Peyer's patch (tissue), 4 donors: ENCODE measurements around the gene PLD5.

Experiments used
- POLR2A ChIP-seq, 2 donors: fragments of 450-650 bp; IDR thresholded peaks; one replicate each; pipeline ENCODE4 v1.5.1; 2017; ENCODE audit warnings: antibody characterized with exemption in 2 of 2, mild to moderate bottlenecking in 2 of 2, moderate library complexity in 2 of 2
- TF ChIP-seq, protein P1 (sequence below), 6 experiments: fragments of 450-650 bp in 4 of 6; fragments of 200-600 bp in 2 of 6; sonication (generic) in 1 of 6; IDR thresholded peaks; one replicate each; pipeline ENCODE4 v1.5.1; 2017 to 2019; ENCODE audit warnings: antibody characterized with exemption in 6 of 6, mild to moderate bottlenecking in 3 of 6, moderate library complexity in 1 of 6

DNA sequence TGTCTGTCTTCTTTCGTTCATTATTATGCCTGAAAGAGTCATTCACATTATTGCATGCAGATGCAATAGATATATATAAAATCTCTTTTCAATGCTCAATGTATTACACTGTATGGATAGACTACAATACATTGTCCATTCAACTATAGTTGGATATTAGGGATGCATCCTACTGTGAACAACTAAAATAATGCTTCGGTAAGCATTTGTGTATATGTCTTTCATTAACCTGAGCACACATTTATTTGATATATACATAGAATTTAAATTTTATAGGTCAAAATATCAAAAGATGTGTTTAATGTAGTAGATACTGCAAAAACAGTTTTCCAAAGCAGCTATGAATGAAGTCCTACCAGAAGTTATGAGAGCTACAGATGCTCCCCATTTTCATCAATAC, 8.9 kb downstream of the PLD5 start:
- TF ChIP-seq, protein P1, sequence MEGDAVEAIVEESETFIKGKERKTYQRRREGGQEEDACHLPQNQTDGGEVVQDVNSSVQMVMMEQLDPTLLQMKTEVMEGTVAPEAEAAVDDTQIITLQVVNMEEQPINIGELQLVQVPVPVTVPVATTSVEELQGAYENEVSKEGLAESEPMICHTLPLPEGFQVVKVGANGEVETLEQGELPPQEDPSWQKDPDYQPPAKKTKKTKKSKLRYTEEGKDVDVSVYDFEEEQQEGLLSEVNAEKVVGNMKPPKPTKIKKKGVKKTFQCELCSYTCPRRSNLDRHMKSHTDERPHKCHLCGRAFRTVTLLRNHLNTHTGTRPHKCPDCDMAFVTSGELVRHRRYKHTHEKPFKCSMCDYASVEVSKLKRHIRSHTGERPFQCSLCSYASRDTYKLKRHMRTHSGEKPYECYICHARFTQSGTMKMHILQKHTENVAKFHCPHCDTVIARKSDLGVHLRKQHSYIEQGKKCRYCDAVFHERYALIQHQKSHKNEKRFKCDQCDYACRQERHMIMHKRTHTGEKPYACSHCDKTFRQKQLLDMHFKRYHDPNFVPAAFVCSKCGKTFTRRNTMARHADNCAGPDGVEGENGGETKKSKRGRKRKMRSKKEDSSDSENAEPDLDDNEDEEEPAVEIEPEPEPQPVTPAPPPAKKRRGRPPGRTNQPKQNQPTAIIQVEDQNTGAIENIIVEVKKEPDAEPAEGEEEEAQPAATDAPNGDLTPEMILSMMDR (IDR thresholded peaks at IDR 0.05): no peak
- no peak for TF ChIP-seq POLR2A (IDR thresholded peaks at IDR 0.05)
